WTC11 (cell line): ENCODE results near the gene NRSN1. TPM values are rescaled to one million over a fixed set of nuclear protein-coding genes. Genes with fewer than 3 reads are reported as not detected.

Source experiments
- ATAC-seq: fragments of 200-7000 bp; cut with Tn5 transposase; 2 replicates; pipeline ENCODE4 v1.10.0; 2021; ENCODE audit warnings: mild to moderate bottlenecking, moderate library complexity
- CTCF ChIA-PET: fragments of 300-600 bp; sonication (Branson Sonifier 250); formaldehyde crosslinking; loops from one replicate; lab custom pipeline; 2021; ENCODE audit warnings: antibody characterized with exemption; lab: Charles Lee
- POLR2A ChIA-PET: fragments of 350-600 bp; sonication (Branson Sonifier 250); formaldehyde crosslinking; loops from one replicate; lab custom pipeline; 2021; ENCODE audit warnings: antibody characterized with exemption; lab: Charles Lee
- DNase-seq: peaks from one replicate; pipeline ENCODE4 v3.0.0; 2021; ENCODE audit warnings: low spot score
- H3K27ac Mint-ChIP-seq: 2 replicates; pipeline ENCODE4 v1.8.0; 2021; ENCODE audit warnings: mixed read lengths
- H3K27me3 Mint-ChIP-seq: 2 replicates; pipeline ENCODE4 v1.8.0; 2021; ENCODE audit warnings: low read depth, mild to moderate bottlenecking, moderate library complexity, mixed read lengths
- H3K36me3 Mint-ChIP-seq: 2 replicates; pipeline ENCODE4 v1.8.0; 2021; ENCODE audit warnings: mixed read lengths
- H3K4me1 Mint-ChIP-seq: 2 replicates; pipeline ENCODE4 v1.8.0; 2022; ENCODE audit warnings: mixed read lengths
- H3K4me3 Mint-ChIP-seq: 2 replicates; pipeline ENCODE4 v1.8.0; 2021; ENCODE audit warnings: mild to moderate bottlenecking, moderate library complexity, mixed read lengths
- H3K9me3 Mint-ChIP-seq: 2 replicates; pipeline ENCODE4 v1.8.0; 2021; ENCODE audit warnings: mixed read lengths
- ARID4B ChIP-seq: sonication (generic); formaldehyde crosslinking; IDR thresholded peaks from 2 replicates; pipeline ENCODE4 v1.8.0; 2023; ENCODE audit warnings: missing genetic modification reagents, mild to moderate bottlenecking, borderline replicate concordance
- ATF2 ChIP-seq: sonication (generic); formaldehyde crosslinking; IDR thresholded peaks from 2 replicates; pipeline ENCODE4 v1.8.1; 2022; ENCODE audit warnings: low read depth, missing genetic modification reagents, borderline replicate concordance
- E2F4 ChIP-seq: sonication (generic); formaldehyde crosslinking; IDR thresholded peaks from 2 replicates; pipeline ENCODE4 v1.8.1; 2022; ENCODE audit warnings: low read depth, mild to moderate bottlenecking, moderate library complexity, missing genetic modification reagents, borderline replicate concordance
- FOXP1 ChIP-seq: sonication (generic); formaldehyde crosslinking; IDR thresholded peaks from 2 replicates; pipeline ENCODE4 v1.8.0; 2022; ENCODE audit warnings: missing genetic modification reagents, mild to moderate bottlenecking, moderate library complexity, borderline replicate concordance
- HMGA2 ChIP-seq: fragments of 250-450 bp; sonication (Bioruptor Pico); IDR thresholded peaks from 2 replicates; pipeline ENCODE4 v1.4.0; 2021; ENCODE audit warnings: mild to moderate bottlenecking, moderate library complexity
- IRF1 ChIP-seq: sonication (generic); formaldehyde crosslinking; IDR thresholded peaks from 2 replicates; pipeline ENCODE4 v1.8.0; 2023; ENCODE audit warnings: missing genetic modification reagents
- IRF2 ChIP-seq: sonication (generic); formaldehyde crosslinking; IDR thresholded peaks from 2 replicates; pipeline ENCODE4 v1.8.0; 2022; ENCODE audit warnings: low read depth, missing genetic modification reagents, borderline replicate concordance
- NR2C2 ChIP-seq: sonication (generic); formaldehyde crosslinking; IDR thresholded peaks from 2 replicates; pipeline ENCODE4 v1.8.0; 2022; ENCODE audit warnings: mild to moderate bottlenecking, missing genetic modification reagents
- OVOL2 ChIP-seq: fragments of 250-450 bp; sonication (Bioruptor Pico); IDR thresholded peaks from 2 replicates; pipeline ENCODE4 v1.9.0; 2021; ENCODE audit warnings: mild to moderate bottlenecking, borderline replicate concordance
- PRDM15 ChIP-seq: sonication (generic); formaldehyde crosslinking; IDR thresholded peaks from 2 replicates; pipeline ENCODE4 v1.8.0; 2022; ENCODE audit warnings: missing genetic modification reagents
- SOX15 ChIP-seq: fragments of 250-450 bp; sonication (Bioruptor Pico); IDR thresholded peaks from 2 replicates; pipeline ENCODE4 v1.9.0; 2021; ENCODE audit warnings: mild to moderate bottlenecking
- TCF7 ChIP-seq: sonication (generic); formaldehyde crosslinking; IDR thresholded peaks from 2 replicates; pipeline ENCODE4 v1.8.0; 2022; ENCODE audit warnings: mild to moderate bottlenecking, low read depth, missing genetic modification reagents, moderate library complexity
- TEAD4 ChIP-seq: sonication (generic); formaldehyde crosslinking; IDR thresholded peaks from 2 replicates; pipeline ENCODE4 v1.8.0; 2022; ENCODE audit warnings: mild to moderate bottlenecking, missing genetic modification reagents
- ZNF121 ChIP-seq: sonication (generic); formaldehyde crosslinking; IDR thresholded peaks from 2 replicates; pipeline ENCODE4 v1.8.0; 2023; ENCODE audit warnings: missing genetic modification reagents
- ZNF219 ChIP-seq: sonication (generic); formaldehyde crosslinking; IDR thresholded peaks from 2 replicates; pipeline ENCODE4 v1.8.0; 2023; ENCODE audit warnings: missing genetic modification reagents, mild to moderate bottlenecking, borderline replicate concordance
- ZNF232 ChIP-seq: sonication (generic); formaldehyde crosslinking; IDR thresholded peaks from 2 replicates; pipeline ENCODE4 v1.8.0; 2022; ENCODE audit warnings: mild to moderate bottlenecking, missing genetic modification reagents
- total RNA-seq: library from RNA; stranded (reverse); gene quantifications from 3 replicates; pipeline ENCODE4 v1.2.3, GENCODE V29; 2021
- TF ChIP-seq, protein P1 (sequence below): sonication (generic); formaldehyde crosslinking; IDR thresholded peaks from 2 replicates; pipeline ENCODE4 v1.8.0; 2022; ENCODE audit warnings: mild to moderate bottlenecking, missing genetic modification reagents
- TF ChIP-seq, protein P2 (sequence below): fragments of 250-450 bp; sonication (Bioruptor Pico); IDR thresholded peaks from 2 replicates; pipeline ENCODE4 v1.9.0; 2021; ENCODE audit warnings: mild to moderate bottlenecking

The NRSN1 gene
- total RNA-seq, 1 experiment from 2014 or later: not detected

DNA sequence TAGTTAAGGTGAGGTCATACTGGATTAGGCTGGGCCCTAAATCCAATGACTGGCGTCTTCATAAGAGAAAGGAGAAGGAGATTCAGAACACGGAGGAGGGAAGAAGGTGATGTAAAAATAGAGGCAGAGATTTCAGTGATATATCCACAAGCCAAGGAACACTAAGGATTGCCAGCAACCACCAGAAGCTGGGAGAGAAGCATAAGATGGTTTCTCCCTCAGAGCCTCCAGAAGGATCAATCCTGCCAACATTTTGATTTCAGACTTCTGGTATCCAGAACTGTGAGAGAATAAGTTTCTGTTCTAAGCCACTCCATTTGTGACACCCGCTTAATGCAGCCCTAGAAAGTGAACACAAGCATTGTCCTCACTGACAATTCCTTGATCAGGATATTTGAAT, 33.6 kb upstream of the NRSN1 start:
- POLR2A ChIA-PET: no interaction called here
- no peak overlapping the region for H3K27ac Mint-ChIP-seq

GRCh38 chr6:24093381-24093780, 32.6 kb upstream of the NRSN1 start:
- H3K9me3 Mint-ChIP-seq: peaks cover 4% of the 10 kb centered on the region; the same call in 1 of the 2 replicates
- ATAC-seq: no peak
- no peak for TF ChIP-seq HMGA2 (CRISPR knock-in tag)
- TF ChIP-seq TCF7: no peak
- no peak for TF ChIP-seq ARID4B (CRISPR knock-in tag)
- TF ChIP-seq OVOL2: no peak
- TF ChIP-seq, all 79 proteins: peak for 0
- Mint-ChIP-seq H3K36me3 (no peaks in the 10 kb centered on the region), H3K27ac (no peak overlapping the region), H3K4me1 (no peaks in the 10 kb centered on the region), H3K4me3 (no peak overlapping the region), H3K27me3 (no peaks in the 10 kb centered on the region)
- no peak for DNase-seq
- POLR2A ChIA-PET: no interaction called here
- CTCF ChIA-PET: no interaction called here

More for the DNA sequence above, 33.6 kb upstream of the NRSN1 start:
- no peak for DNase-seq
- CTCF ChIA-PET: no interaction called here
- Mint-ChIP-seq H3K36me3 (no peaks in the 10 kb centered on the region), H3K27me3 (no peaks in the 10 kb centered on the region), H3K9me3 (peaks cover 4% of the 10 kb centered on the region; the same call in 1 of the 2 replicates)
- ATAC-seq: no peak
- TF ChIP-seq SOX15: no peak
- TF ChIP-seq, all 79 proteins: peak for 0
- Mint-ChIP-seq H3K4me1 (no peaks in the 10 kb centered on the region), H3K4me3 (no peak overlapping the region)

- Mint-ChIP-seq H3K9me3 (peaks cover 4% of the 10 kb centered on the region; the same call in 1 of the 2 replicates), H3K4me1 (no peaks in the 10 kb centered on the region; the same call in 1 of the 2 replicates), H3K36me3 (no peaks in the 10 kb centered on the region), H3K4me3 (no peak overlapping the region), H3K27me3 (no peaks in the 10 kb centered on the region), H3K27ac (no peak overlapping the region)
- POLR2A ChIA-PET: no interaction called here
- ATAC-seq (no peak), DNase-seq (no peak)
- CTCF ChIA-PET: interaction anchor here (1.0 to 1.2 kb wide), 2 partner anchors 106 to 175 kb away, joined by 4 to 6 read pairs; no protein-coding TSS in a partner anchor
- TF ChIP-seq ZNF219 (CRISPR knock-in tag): no peak
- TF ChIP-seq ZNF121: no peak
- TF ChIP-seq PRDM15 (CRISPR knock-in tag): no peak
- TF ChIP-seq ZNF232 (CRISPR knock-in tag): no peak
- TF ChIP-seq, protein P1, sequence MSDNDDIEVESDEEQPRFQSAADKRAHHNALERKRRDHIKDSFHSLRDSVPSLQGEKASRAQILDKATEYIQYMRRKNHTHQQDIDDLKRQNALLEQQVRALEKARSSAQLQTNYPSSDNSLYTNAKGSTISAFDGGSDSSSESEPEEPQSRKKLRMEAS (CRISPR knock-in tag): no peak
- TF ChIP-seq FOXP1 (CRISPR knock-in tag): no peak
- TF ChIP-seq IRF1 (CRISPR knock-in tag): no peak
- no peak for TF ChIP-seq E2F4
- TF ChIP-seq, protein P2, sequence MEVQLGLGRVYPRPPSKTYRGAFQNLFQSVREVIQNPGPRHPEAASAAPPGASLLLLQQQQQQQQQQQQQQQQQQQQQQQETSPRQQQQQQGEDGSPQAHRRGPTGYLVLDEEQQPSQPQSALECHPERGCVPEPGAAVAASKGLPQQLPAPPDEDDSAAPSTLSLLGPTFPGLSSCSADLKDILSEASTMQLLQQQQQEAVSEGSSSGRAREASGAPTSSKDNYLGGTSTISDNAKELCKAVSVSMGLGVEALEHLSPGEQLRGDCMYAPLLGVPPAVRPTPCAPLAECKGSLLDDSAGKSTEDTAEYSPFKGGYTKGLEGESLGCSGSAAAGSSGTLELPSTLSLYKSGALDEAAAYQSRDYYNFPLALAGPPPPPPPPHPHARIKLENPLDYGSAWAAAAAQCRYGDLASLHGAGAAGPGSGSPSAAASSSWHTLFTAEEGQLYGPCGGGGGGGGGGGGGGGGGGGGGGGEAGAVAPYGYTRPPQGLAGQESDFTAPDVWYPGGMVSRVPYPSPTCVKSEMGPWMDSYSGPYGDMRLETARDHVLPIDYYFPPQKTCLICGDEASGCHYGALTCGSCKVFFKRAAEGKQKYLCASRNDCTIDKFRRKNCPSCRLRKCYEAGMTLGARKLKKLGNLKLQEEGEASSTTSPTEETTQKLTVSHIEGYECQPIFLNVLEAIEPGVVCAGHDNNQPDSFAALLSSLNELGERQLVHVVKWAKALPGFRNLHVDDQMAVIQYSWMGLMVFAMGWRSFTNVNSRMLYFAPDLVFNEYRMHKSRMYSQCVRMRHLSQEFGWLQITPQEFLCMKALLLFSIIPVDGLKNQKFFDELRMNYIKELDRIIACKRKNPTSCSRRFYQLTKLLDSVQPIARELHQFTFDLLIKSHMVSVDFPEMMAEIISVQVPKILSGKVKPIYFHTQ (CRISPR knock-in tag): no peak
- TF ChIP-seq TEAD4 (CRISPR knock-in tag): no peak
- no peak for TF ChIP-seq NR2C2 (CRISPR knock-in tag)
- no peak for TF ChIP-seq IRF2 (CRISPR knock-in tag)
- no peak for TF ChIP-seq SOX15
- TF ChIP-seq ATF2 (CRISPR knock-in tag): no peak
These were observed 26.8 kb upstream of the NRSN1 start for GRCh38 chr6:24099181-24099580.
